ENCODE results near the gene MYO18A. TPM values are rescaled to one million over a fixed set of nuclear protein-coding genes. Genes with fewer than 3 reads are reported as not detected.

MYO18A gene
- total RNA-seq, 2 donors from 2014 or later, result 34.6 to 80.5 TPM

DNA sequence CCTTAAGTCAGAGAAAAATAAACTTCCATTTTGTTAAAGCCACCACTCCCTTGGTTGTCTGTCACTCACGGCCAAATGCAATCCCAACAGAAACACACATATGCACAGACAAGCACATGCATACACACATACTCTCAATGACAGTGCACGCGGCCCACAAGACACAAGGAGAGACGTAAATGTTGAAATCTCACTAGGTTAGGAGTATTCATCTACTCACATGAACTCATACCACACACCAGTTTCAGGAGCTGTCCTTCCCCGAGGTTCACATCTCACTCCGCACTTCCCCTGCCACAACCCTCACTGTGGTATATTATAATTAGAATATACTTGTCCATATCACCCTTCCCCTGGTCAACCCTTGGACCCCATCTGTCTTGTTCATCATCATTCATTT lies 36.0 kb upstream of the MYO18A start:
- WGBS, result 86% methylated on average over 6 of the region's 6 CpGs
- Histone ChIP-seq H3K4me1 (replicated peaks) (no peaks in the 10 kb centered on the region), H3K27me3 (replicated peaks; ENCODE audit: insufficient read depth) (no peaks in the 10 kb centered on the region), H3K36me3 (no peaks in the 10 kb centered on the region), H3K27ac (no peak overlapping the region), H3K9me3 (no peaks in the 10 kb centered on the region), H3K4me3 (no peak overlapping the region)
- TF ChIP-seq, protein P1, sequence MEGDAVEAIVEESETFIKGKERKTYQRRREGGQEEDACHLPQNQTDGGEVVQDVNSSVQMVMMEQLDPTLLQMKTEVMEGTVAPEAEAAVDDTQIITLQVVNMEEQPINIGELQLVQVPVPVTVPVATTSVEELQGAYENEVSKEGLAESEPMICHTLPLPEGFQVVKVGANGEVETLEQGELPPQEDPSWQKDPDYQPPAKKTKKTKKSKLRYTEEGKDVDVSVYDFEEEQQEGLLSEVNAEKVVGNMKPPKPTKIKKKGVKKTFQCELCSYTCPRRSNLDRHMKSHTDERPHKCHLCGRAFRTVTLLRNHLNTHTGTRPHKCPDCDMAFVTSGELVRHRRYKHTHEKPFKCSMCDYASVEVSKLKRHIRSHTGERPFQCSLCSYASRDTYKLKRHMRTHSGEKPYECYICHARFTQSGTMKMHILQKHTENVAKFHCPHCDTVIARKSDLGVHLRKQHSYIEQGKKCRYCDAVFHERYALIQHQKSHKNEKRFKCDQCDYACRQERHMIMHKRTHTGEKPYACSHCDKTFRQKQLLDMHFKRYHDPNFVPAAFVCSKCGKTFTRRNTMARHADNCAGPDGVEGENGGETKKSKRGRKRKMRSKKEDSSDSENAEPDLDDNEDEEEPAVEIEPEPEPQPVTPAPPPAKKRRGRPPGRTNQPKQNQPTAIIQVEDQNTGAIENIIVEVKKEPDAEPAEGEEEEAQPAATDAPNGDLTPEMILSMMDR (IDR thresholded peaks at IDR 0.05), result no peak
- TF ChIP-seq POLR2AphosphoS5 (IDR thresholded peaks at IDR 0.05), result no peak
- TF ChIP-seq POLR2A (IDR thresholded peaks at IDR 0.05), result no peak
- no peak for DNase-seq (ENCODE audit: low spot score)
- intact Hi-C loops (cut with DNase I), result no loop called here

- Histone ChIP-seq H3K4me1 (replicated peaks) (no peaks in the 10 kb centered on the region), H3K9me3 (no peaks in the 10 kb centered on the region), H3K27me3 (replicated peaks; ENCODE audit: insufficient read depth) (no peaks in the 10 kb centered on the region), H3K27ac (no peak overlapping the region), H3K36me3 (no peaks in the 10 kb centered on the region), H3K4me3 (no peak overlapping the region)
- intact Hi-C loops (cut with DNase I), result no loop called here
- 58% methylated on average over 4 of the region's 4 CpGs for WGBS
- DNase-seq (ENCODE audit: low spot score), result no peak
- TF ChIP-seq POLR2AphosphoS5 (IDR thresholded peaks at IDR 0.05), result no peak
- TF ChIP-seq, protein P1 (IDR thresholded peaks at IDR 0.05), result no peak
- no peak for TF ChIP-seq POLR2A (IDR thresholded peaks at IDR 0.05)
These were observed 35.5 kb upstream of the MYO18A start for GRCh38 chr17:29215717-29216116.

DNA sequence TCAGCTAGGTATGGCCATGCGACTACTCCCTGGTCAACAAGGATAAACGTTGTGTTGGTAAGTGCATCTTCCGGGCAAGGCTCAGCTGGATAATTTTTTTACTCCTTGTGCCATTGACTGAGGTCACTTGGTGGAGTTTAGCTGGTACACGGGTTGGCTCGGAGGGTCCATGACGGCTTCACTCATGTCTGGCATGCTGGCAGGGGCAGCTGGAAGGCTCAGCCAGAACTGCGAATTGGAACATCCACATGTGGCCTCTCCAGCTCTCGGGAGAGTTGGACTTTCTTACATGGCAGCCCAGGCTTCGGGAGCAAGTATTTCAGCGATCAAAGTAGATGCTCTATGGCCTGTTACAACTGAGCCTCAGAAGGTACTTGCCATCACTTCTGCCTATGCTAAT lies 35.0 kb upstream of the MYO18A start:
- no peaks in the 10 kb centered on the region for H3K36me3 ChIP-seq
- intact Hi-C loops (cut with DNase I), result no loop called here
- no peak for DNase-seq (ENCODE audit: low spot score)
- H3K27ac ChIP-seq, result no peak overlapping the region
- WGBS, result 90% methylated on average over 10 of the region's 10 CpGs
- no peaks in the 10 kb centered on the region for H3K9me3 ChIP-seq
- H3K4me1 ChIP-seq (replicated peaks), result no peaks in the 10 kb centered on the region
- no peaks in the 10 kb centered on the region for H3K27me3 ChIP-seq (replicated peaks; ENCODE audit: insufficient read depth)
- TF ChIP-seq POLR2AphosphoS5 (IDR thresholded peaks at IDR 0.05), result no peak
- TF ChIP-seq, protein P1 (IDR thresholded peaks at IDR 0.05), result no peak
- no peak for TF ChIP-seq POLR2A (IDR thresholded peaks at IDR 0.05)
- H3K4me3 ChIP-seq, result no peak overlapping the region

DNA sequence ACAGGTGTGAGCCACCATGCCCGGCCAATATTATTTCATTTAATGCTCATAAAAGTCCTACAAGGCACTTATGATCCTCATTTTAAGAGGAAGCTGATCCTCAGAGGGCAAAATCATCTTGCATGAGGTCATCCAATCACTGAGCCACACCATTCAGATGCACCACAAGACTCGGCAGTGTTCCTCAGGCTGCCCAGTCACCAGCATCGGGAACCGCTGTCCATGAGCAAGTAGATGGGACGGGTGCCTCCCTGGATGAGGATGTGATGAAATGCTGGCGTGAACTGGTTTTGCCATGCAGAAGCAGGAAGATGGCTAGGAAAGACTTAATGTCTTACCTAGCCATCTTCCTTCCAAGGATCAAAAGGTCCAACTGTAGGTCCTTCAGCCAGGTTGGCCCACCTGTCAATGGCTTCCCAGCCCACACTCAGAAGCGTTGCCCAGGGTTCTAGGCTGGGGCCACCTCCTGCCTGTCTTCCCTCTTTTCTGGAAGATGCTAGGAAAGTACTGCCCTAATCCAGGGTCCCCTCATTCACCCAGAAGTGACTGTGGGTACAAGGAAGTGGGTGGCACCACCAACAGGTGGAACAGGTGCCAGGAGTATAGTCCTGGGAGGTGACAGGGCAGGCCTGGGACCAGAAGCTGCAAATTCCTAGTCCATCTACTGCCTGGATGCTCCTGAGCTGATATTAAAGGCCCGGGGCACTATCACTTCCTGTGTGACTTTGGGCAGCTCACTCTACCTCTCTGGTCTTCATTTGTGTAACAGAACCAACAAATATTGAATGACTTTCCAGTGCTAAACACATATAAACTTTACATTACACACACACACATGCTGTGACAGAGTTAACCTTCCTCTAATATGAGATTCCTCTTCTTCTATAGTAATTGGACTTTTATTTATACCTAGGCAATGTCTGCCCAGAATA lies 34.3 kb upstream of the MYO18A start:
- no peak for DNase-seq (ENCODE audit: low spot score)
- Histone ChIP-seq H3K27me3 (replicated peaks; ENCODE audit: insufficient read depth) (no peaks in the 10 kb centered on the region), H3K9me3 (no peaks in the 10 kb centered on the region), H3K4me3 (no peak overlapping the region), H3K36me3 (no peaks in the 10 kb centered on the region), H3K27ac (no peak overlapping the region), H3K4me1 (replicated peaks) (no peaks in the 10 kb centered on the region)
- WGBS, result 87% methylated on average over 8 of the region's 8 CpGs
- intact Hi-C loops (cut with DNase I), result no loop called here
- TF ChIP-seq POLR2AphosphoS5 (IDR thresholded peaks at IDR 0.05) (no peak), POLR2A (IDR thresholded peaks at IDR 0.05) (no peak)
- TF ChIP-seq, protein P1 (IDR thresholded peaks at IDR 0.05), result no peak

DNA sequence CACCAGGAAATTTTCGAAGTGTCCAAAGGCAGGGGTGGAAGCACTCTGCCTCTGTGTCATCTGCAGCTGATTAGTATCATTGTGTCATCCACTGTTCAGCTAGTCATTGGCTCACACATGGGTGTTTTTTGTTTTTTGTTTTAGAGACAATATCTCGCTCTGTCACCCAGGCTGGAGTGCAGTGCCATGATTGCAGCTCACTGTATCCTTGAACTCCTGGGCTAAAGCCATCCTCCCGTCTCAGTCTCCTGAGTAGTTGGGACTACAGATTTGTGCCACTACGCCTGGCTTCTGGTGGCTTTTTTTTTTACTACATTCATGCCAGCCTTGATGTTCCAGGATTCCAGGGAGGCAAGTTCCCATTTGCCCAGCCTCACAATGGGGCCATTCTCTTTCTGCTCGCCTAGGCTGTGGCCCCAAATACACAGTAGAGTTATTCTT lies 32.5 kb upstream of the MYO18A start:
- Histone ChIP-seq H3K9me3 (no peaks in the 10 kb centered on the region), H3K36me3 (no peaks in the 10 kb centered on the region), H3K27ac (no peak overlapping the region), H3K4me1 (replicated peaks) (no peaks in the 10 kb centered on the region), H3K4me3 (no peak overlapping the region), H3K27me3 (replicated peaks; ENCODE audit: insufficient read depth) (no peaks in the 10 kb centered on the region)
- TF ChIP-seq POLR2AphosphoS5 (IDR thresholded peaks at IDR 0.05) (no peak), POLR2A (IDR thresholded peaks at IDR 0.05) (no peak)
- TF ChIP-seq, protein P1 (IDR thresholded peaks at IDR 0.05), result no peak
- WGBS, result 63% methylated on average over 5 of the region's 5 CpGs
- DNase-seq (ENCODE audit: low spot score), result no peak
- intact Hi-C loops (cut with DNase I), result no loop called here

Measured in prostate gland (tissue), 2 donors.